IPS-18a (cell line): ENCODE data around the gene HOXA11.

Experiments used
- H3K27ac ChIP-seq: one replicate; pipeline ENCODE4 v1.5.1; 2013; ENCODE audit warnings: low read length
- H3K27me3 ChIP-seq: one replicate; pipeline ENCODE4 v1.6.1; 2013; ENCODE audit warnings: mild to moderate bottlenecking, low read length; ENCODE audit not compliant: control insufficient read depth, insufficient read depth
- H3K36me3 ChIP-seq: one replicate; pipeline ENCODE4 v1.6.1; 2013; ENCODE audit warnings: low read depth, low read length; ENCODE audit not compliant: control insufficient read depth
- H3K4me1 ChIP-seq: one replicate; pipeline ENCODE4 v1.6.1; 2013; ENCODE audit warnings: low read depth, low read length; ENCODE audit not compliant: control insufficient read depth
- H3K4me3 ChIP-seq: one replicate; pipeline ENCODE4 v1.5.1; 2013; ENCODE audit warnings: low read length
- H3K9ac ChIP-seq: one replicate; pipeline ENCODE4 v1.6.1; 2013; ENCODE audit warnings: mild to moderate bottlenecking, low read length, moderate library complexity
- H3K9me3 ChIP-seq: one replicate; pipeline ENCODE4 v1.6.1; 2013; ENCODE audit warnings: low read depth, low read length; ENCODE audit not compliant: control insufficient read depth

Gene HOXA11

GRCh38 chr7:27148756-27149641 lies 36.0 kb downstream of the HOXA11 start:
- H3K9ac ChIP-seq = no peak overlapping the region
- peaks cover 100% of the 10 kb centered on the region for H3K27me3 ChIP-seq
- H3K4me3 ChIP-seq = no peak overlapping the region
- H3K9me3 ChIP-seq = no peaks in the 10 kb centered on the region
- H3K27ac ChIP-seq = no peak overlapping the region
- H3K36me3 ChIP-seq = no peaks in the 10 kb centered on the region
- no peaks in the 10 kb centered on the region for H3K4me1 ChIP-seq

- Histone ChIP-seq H3K27me3 (peaks cover 100% of the 10 kb centered on the region), H3K27ac (no peak overlapping the region), H3K4me3 (no peak overlapping the region), H3K9me3 (no peaks in the 10 kb centered on the region), H3K36me3 (no peaks in the 10 kb centered on the region), H3K9ac (peak overlapping the region; percentile 5), H3K4me1 (no peaks in the 10 kb centered on the region)
These were observed 36.8 kb downstream of the HOXA11 start for GRCh38 chr7:27148031-27148755.

DNA sequence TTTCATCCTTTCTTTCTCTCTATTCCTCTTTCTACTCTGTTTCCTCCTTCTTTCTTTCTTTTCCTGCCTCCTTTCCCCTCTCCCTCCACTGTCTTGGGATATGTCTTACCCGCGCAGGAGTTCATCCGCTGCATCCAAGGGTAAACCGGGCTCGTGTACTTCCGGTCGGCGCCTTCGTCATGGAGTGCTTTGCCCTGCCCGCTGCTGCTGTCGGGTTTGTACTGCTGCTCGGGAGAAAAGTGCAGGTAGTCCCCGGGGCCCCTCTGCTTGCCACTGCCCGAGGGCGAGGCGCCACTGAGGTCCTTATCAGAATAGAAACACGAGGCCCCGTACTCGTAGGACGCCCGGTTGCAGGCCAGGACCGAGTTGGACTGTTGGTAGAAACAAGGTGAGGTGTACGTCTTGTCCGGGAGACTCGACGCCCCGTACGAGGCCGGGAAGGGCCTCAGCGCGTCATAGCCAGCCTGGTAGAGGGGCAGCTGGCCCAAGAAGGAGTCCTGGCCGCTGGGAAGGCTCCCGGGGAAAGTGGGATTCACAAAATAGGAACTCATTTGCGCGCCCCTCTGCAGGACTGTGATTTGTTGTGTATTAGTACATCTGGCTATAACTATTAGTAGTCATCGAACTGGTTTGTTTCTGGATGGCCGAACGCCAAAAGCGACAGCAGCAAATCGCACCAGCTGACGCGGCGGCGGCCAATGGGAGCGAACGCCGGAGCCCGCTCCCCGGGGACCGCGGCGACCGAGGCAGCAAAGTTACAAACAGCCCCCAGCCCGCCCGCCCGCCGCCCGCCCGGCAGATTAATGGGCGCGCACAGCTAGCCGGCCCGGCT lies 37.6 kb downstream of the HOXA11 start, which contains the start of gene HOXA6:
Gene HOXA6 (minus strand): TSS at position 576 of the 832 bp plus-strand sequence. CDS start 25 bp downstream, at position 551.
- Histone ChIP-seq H3K36me3 (no peaks in the 10 kb centered on the region), H3K4me3 (peak within 1 kb of the TSS; percentile 4), H3K9ac (peak within 1 kb of the TSS; percentile 5), H3K4me1 (no peaks in the 10 kb centered on the region), H3K27ac (no peak within 1 kb of the TSS), H3K9me3 (no peaks in the 10 kb centered on the region), H3K27me3 (peaks cover 100% of the 10 kb centered on the region)

DNA sequence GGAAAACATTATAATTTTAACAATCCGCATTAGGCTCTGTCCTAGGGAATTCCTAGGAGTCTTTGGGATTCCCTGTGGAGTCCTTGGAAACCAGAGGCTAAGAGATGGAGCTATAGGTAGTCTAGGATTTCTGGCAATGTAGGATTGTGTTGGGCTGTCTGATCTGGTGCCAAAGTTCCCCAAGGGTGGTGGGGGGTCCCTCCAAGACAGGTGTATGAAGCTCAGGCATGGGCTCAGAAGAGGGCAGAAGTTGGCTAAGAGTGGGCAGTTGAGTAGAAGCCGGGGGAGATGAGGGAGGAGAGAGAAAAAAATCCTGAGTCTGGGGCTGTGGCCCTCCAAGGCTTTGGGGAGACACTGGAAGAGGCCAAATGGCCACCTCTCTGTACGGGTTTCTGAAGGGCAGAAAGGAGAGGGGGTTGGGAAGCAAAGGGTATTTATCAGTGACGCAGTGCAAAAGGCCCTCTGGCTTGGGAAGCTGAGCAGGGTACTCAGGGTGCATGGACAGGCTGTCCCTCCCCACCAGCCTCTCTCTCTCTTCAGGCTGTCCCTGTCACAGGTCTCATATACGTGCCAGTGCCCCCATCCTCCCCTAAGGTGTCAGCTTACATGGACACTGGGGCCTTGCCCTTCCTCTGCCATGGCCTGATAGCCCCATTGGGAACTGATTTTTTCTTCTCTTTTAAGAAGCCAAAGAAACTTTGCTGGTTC lies 38.4 kb downstream of the HOXA11 start:
- H3K4me3 ChIP-seq = no peak overlapping the region
- H3K27me3 ChIP-seq = peaks cover 100% of the 10 kb centered on the region

DNA sequence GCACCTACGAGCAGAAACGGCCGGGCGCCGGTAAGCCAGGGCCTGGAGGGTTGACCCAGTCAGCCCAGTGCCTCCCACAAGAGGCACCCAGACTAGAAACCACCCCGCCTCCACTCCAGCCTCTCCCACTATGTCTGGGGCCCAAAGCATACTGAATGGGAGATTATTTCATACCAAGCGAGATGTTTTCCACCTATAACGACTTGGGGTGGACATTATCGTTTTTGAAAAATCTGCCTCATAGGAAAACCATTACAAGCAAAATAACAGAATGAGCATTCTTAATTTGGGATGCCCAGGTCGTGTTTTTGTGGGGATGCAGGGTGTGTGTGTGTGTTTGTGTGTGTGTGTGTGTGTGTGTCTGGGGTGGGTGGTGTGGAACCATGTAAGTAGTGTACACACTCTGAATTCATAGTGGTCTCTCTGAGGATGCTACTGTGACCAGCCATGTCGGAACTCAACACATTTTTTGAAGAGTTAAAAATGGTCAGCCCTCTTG lies 39.1 kb downstream of the HOXA11 start:
- Histone ChIP-seq H3K36me3 (no peaks in the 10 kb centered on the region), H3K27me3 (peaks cover 100% of the 10 kb centered on the region), H3K4me3 (no peak overlapping the region), H3K27ac (no peak overlapping the region), H3K9me3 (peaks cover 3% of the 10 kb centered on the region), H3K4me1 (peaks cover 3% of the 10 kb centered on the region), H3K9ac (no peak overlapping the region)

More for the DNA sequence above, 38.4 kb downstream of the HOXA11 start:
- H3K9me3 ChIP-seq = peaks cover under 1% of the 10 kb centered on the region
- no peak overlapping the region for H3K27ac ChIP-seq
- no peak overlapping the region for H3K9ac ChIP-seq
- H3K36me3 ChIP-seq = no peaks in the 10 kb centered on the region
- H3K4me1 ChIP-seq = peaks cover 2% of the 10 kb centered on the region

- H3K36me3 ChIP-seq = no peaks in the 10 kb centered on the region
- peaks cover 100% of the 10 kb centered on the region for H3K27me3 ChIP-seq
- no peak overlapping the region for H3K27ac ChIP-seq
- peaks cover 3% of the 10 kb centered on the region for H3K9me3 ChIP-seq
- no peak overlapping the region for H3K4me3 ChIP-seq
- H3K9ac ChIP-seq = no peak overlapping the region
- peaks cover 3% of the 10 kb centered on the region for H3K4me1 ChIP-seq
These were observed 39.7 kb downstream of the HOXA11 start for GRCh38 chr7:27145165-27145913.

- Histone ChIP-seq H3K4me3 (no peak overlapping the region), H3K27me3 (peaks cover 100% of the 10 kb centered on the region), H3K4me1 (peaks cover 3% of the 10 kb centered on the region), H3K9ac (no peak overlapping the region), H3K36me3 (no peaks in the 10 kb centered on the region), H3K9me3 (peaks cover 3% of the 10 kb centered on the region), H3K27ac (no peak overlapping the region)
These were observed 40.3 kb downstream of the HOXA11 start for GRCh38 chr7:27144781-27145164.

- peaks cover 100% of the 10 kb centered on the region for H3K27me3 ChIP-seq
- no peak overlapping the region for H3K9ac ChIP-seq
- H3K9me3 ChIP-seq = peaks cover 3% of the 10 kb centered on the region
- H3K36me3 ChIP-seq = no peaks in the 10 kb centered on the region
- peaks cover 3% of the 10 kb centered on the region for H3K4me1 ChIP-seq
- no peak overlapping the region for H3K4me3 ChIP-seq
- no peak overlapping the region for H3K27ac ChIP-seq
These were observed 40.9 kb downstream of the HOXA11 start for GRCh38 chr7:27143950-27144780.

- H3K9ac ChIP-seq = no peak within 1 kb of the TSS
- peaks cover 100% of the 10 kb centered on the region for H3K27me3 ChIP-seq
- H3K36me3 ChIP-seq = no peaks in the 10 kb centered on the region
- peaks cover 3% of the 10 kb centered on the region for H3K9me3 ChIP-seq
- H3K4me1 ChIP-seq = peaks cover 3% of the 10 kb centered on the region
- no peak within 1 kb of the TSS for H3K27ac ChIP-seq
- H3K4me3 ChIP-seq = peak within 1 kb of the TSS; percentile 71
These were observed 41.7 kb downstream of the HOXA11 start, which contains the start of gene HOXA5 for GRCh38 chr7:27143023-27143949. HOXA5 (minus strand) TSS chr7:27143681; CDS start chr7:27143607, 74 bp downstream.
